Measurements from ENCODE around the gene SPAAR. TPM values are rescaled to one million over a fixed set of nuclear protein-coding genes. Genes with fewer than 3 reads are reported as not detected.

SPAAR gene
- total RNA-seq, 1 donor from 2014 or later = 11.7 TPM

DNA sequence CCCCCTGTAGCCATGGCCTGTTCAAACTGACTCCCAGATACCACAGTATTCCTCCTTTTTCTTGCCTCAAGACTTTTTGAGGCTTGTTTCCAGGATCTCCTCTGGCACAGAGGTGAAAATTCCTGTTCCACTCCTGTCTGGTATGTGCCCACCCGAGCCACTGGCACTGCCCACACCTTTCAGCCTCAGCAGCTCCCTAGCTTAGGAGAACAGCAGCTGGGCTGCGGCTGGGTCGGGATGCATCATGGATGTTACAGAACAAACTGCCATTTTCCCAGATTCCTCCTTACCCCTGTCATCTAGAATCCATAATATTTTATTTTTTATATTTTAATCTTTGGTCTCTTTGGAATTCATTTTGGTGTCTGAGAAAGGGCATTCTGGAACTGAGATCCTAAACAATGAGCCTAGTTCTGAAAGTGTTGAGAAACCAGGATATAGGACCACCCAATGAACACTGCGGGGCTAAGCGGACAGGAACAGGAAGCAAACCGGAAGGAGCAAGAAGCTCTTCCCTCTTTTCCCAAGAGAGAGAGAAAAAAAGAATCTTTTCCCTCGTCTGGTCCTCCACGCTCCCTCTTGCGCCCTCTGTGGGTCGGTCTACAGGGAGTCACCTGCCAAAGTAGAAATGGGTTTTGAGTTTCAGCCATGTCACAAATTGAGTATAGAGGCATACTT lies 36.2 kb downstream of the SPAAR start:
- DNase-seq (ENCODE audit: low read depth, low spot score) = peak; percentile 44

DNA sequence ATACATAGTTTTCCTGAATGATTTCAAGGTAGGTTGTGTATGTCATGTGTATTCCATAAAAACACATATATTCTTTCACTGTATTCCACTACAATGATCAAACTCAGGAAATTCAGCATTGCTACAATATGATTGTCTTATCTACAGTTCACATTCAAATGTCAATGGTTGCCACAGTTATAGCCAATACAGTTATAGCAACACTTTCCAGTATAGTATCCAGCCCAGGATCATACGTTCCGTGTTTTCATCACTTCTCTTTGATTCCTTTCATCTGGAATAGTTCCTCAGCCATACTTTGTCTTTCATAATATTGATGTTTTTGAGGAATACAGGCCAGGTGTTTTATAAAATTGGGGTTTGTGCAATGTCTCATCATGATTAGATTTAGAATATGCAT lies 39.2 kb downstream of the SPAAR start:
- DNase-seq (ENCODE audit: low read depth, low spot score) = peak; percentile 8

DNA sequence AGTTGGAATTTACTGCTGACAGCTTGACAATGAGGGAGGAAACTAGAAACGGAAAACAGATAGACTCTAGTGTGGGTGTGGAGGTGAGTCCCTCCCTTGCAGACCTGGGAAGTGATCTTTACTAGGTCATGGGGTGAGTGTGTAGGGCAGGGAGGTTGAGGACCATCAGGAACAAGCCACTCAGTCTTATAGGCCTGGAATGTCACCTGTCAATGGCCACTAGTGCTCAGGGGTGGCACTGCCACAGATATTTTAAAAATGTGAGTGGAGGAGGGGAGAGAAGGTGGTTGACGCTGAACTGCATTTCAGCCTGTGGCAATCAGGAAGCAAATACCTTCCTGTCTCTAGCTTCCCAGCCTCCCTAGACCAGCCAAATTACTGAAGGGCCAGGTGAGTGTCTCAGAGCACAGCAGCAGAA lies 39.6 kb downstream of the SPAAR start:
- DNase-seq (ENCODE audit: low read depth, low spot score) = peak; percentile 10

DNA sequence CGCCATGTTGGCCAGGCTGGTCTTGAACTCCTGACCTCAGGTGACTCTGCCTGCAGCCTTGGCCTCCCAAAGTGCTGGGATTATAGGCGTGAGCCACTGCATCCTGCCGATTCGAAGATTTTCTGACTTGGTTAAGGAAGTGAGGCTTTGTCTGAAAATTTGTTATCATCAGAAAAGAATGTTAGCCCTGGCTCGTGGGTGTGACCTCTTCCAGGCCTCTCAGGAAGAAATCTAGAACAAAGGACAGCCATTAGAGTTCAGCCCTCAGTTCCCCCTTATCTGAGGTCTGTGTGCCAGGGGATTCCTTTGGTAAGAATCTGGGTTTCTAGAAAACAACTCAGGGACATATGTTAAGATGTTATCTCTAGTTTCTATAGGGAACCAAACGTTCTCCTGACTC lies 42.4 kb downstream of the SPAAR start:
- DNase-seq (ENCODE audit: low read depth, low spot score) = peak; percentile 83

DNA sequence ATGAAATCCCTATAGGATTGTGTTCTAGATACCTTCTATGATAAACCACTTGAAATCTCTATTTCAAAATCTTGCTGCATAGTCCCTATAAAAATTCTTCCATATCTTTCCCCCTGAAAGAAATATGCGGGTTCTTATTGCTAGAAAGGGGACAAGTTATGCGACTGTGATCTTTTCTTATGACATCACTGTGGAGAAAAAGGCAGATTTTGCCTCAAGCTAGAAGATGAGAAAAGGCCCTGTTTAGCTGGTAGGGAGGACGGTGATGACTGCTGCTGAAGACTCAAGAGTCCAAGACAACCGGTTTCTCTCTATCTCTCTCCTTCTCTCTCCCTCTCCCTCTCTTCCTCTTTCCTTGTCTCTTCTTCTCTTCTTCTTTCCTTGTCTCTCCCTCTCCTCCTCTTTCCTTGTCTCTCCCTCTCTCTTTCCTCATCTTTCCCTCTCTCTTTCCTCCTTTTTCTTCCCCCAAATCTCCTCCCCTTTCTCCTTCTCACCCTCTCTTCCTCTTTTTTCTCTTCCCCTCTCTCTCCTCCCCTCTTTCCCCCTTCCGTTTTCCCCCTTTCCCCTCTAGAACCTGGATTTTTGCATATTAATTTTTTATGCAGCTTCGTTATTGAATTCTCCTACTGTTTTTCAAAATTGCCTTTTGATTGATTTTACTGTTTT lies 43.4 kb downstream of the SPAAR start:
- no peak for DNase-seq (ENCODE audit: low read depth, low spot score)

DNA sequence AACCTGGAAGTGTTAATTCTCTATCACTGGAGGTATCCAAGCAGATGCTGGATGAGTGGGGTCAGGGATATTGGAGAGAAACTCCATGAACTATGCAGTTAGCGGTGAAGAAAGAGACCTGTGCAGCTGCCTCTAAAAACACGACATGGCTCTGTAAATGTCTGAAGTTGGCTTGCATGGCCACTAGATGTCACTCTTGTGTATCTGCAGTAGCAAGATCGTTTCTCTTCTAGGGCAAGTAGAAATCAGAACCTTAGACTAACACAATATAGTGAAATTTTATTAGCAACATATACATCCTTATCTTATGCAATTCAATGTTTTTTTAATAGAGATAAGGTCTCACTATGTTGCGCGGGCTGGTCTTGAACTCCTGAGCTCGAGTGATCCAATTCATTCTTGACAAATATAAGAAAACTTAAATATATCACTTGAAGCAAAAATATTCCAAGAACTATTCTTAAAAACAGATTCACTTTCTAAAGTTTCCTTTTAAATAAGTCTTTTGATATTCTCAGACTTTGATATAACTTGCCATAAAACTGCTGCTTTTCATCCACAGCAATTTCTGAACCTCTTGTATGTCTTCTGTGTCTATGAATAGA lies 45.8 kb downstream of the SPAAR start:
- DNase-seq (ENCODE audit: low read depth, low spot score) = peak; percentile 59

DNA sequence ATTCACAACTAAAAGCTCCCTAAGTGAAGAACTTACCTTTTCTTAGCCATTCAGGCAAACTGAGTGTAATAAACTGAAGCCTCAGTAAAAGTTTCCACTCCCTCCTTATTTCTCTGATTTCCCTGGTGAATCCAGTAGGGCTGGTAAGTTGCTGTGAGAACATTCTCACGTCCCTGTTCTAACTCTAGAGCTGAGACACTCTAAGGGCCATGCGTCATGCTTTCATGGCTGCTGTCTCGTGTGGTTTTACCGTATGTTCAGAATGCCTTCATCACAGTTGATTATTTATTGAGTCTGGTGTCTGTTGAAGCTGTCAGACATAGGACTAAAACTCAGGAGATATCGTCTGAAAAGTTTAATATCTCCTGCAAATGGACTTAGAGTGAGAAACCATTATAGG lies 47.4 kb downstream of the SPAAR start:
- DNase-seq (ENCODE audit: low read depth, low spot score) = no peak

DNA sequence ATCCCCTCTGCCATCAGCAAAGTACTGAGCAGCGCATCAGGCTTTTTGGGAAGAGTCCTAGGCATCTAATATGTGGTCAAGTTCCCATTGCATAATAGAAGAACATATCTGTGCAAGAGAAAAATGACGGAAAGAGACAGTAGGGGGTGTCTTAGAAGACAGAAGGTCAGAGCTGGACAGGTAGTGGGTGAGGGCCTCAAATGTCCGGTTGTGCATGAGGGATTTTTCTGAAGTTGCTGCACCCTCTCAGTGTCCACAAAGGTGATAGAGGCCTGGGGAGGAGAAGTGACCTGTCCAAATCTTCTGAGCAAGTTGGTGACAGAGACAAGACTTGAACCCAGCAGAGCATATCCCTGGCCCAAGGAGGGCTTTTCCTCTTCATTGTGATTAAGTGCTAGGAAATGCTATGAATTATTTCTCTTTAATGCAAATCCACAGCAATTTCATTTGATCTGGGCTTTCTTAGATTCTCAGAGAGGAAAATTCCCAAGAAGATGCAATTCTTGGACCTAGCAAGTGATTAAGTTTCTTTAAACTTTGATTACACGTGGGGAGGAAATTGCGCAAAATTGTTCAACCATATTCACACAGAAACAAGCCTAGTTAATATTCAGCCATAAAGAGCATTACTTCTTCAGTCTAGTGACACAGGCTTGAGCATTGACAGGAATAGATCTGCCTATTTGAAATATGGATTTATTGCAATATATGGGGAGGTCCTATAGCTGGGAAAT lies 49.0 kb downstream of the SPAAR start, which contains the start of gene OR2S2:
Gene OR2S2, minus strand, starts transcription at position 51 of the 734 bp plus-strand sequence. CDS start 56 bp downstream, outside the sequence.
- no peak for DNase-seq (ENCODE audit: low read depth, low spot score)

DNA sequence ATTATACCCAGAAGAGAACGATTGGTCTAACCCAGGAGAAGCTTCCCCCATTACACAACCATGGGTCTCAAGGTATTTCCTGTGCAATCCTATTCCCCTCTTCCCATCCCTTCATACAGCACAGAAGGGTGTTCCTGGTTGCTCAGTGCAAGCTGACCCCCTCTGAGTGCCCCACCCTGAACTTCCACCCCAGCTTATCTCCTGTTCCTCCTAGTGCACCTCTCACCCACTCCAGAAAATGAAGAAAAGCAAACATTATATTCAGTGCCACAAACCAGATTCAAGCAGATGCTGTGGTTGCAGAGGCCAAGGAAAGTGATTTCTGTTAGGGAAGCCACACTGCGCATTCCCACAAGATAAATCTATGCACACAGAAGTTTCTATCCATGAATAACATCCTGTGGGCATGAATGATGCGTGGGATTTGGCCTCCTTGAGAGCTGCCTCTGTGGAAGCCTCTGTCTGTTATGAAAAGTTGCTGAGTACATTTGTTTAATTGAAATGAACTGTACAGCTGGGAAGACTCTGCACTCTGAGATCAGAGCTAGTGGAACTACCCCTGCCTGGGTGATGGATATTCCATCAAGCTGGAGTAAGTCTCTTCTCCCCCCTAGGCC lies 50.9 kb downstream of the SPAAR start:
- DNase-seq (ENCODE audit: low read depth, low spot score) = no peak

Other genes starting within 250 kb of the SPAAR start
- gene ARHGEF39, start 244.3 kb upstream of the SPAAR start, total RNA-seq = 0.86 and 2.0 TPM in 2 replicates
- gene CA9, start 235.6 kb upstream of the SPAAR start, total RNA-seq = 0.40 TPM in 1 of 2 replicates, not detected in the other
- gene TPM2, start 219.6 kb upstream of the SPAAR start, total RNA-seq = 119 and 221 TPM in 2 replicates
- gene TLN1, start 177.3 kb upstream of the SPAAR start, total RNA-seq = 314 and 379 TPM in 2 replicates
- 45.2 and 58.0 TPM in 2 replicates for gene CREB3, start 176.8 kb upstream of the SPAAR start, total RNA-seq
- 64.7 and 64.9 TPM in 2 replicates for gene GBA2, start 160.3 kb upstream of the SPAAR start, total RNA-seq
- gene RGP1, start 160.2 kb upstream of the SPAAR start, total RNA-seq = 11.9 and 13.2 TPM in 2 replicates
- gene MSMP, start 155.2 kb upstream of the SPAAR start, total RNA-seq = 8.5 and 23.2 TPM in 2 replicates
- gene NPR2, start 117.9 kb upstream of the SPAAR start, total RNA-seq = 8.1 and 12.3 TPM in 2 replicates
- 0.20 and 0.25 TPM in 2 replicates for gene SPAG8, start 97.2 kb upstream of the SPAAR start, total RNA-seq
- 23.9 and 24.1 TPM in 2 replicates for gene HINT2, start 94.4 kb upstream of the SPAAR start, total RNA-seq
- not detected in 2 replicates for gene FAM221B, start 80.8 kb upstream of the SPAAR start, total RNA-seq
- 0.35 and 0.59 TPM in 2 replicates for gene TMEM8B, start 80.3 kb upstream of the SPAAR start, total RNA-seq
- gene OR13J1, start 39.1 kb upstream of the SPAAR start, total RNA-seq = not detected in 2 replicates
- gene HRCT1, start 3.3 kb upstream of the SPAAR start, total RNA-seq = 2.4 and 5.6 TPM in 2 replicates
- gene OR2S2, start 48.7 kb downstream of the SPAAR start, total RNA-seq = not detected in 2 replicates
- 11.9 and 15.5 TPM in 2 replicates for gene RECK, start 127.4 kb downstream of the SPAAR start, total RNA-seq
- gene GLIPR2, start 227.2 kb downstream of the SPAAR start, total RNA-seq = 36.2 and 40.3 TPM in 2 replicates

Measured in pulmonary artery endothelial cell (primary cell).